GM12875 (cell line): ENCODE measurements around the gene CTCFL.

Experiments used
- H3K4me3 ChIP-seq: one replicate; pipeline ENCODE4 v1.5.1; 2011; ENCODE audit warnings: low read depth, low read length, control low read depth
- TF ChIP-seq, protein P1 (sequence below): IDR thresholded peaks from 2 replicates; pipeline ENCODE4 v1.5.1; 2011; ENCODE audit warnings: low read depth, mild to moderate bottlenecking, control low read depth, inconsistent platforms, low read length, moderate library complexity, borderline replicate concordance; ENCODE audit not compliant: insufficient read depth

Gene CTCFL

DNA sequence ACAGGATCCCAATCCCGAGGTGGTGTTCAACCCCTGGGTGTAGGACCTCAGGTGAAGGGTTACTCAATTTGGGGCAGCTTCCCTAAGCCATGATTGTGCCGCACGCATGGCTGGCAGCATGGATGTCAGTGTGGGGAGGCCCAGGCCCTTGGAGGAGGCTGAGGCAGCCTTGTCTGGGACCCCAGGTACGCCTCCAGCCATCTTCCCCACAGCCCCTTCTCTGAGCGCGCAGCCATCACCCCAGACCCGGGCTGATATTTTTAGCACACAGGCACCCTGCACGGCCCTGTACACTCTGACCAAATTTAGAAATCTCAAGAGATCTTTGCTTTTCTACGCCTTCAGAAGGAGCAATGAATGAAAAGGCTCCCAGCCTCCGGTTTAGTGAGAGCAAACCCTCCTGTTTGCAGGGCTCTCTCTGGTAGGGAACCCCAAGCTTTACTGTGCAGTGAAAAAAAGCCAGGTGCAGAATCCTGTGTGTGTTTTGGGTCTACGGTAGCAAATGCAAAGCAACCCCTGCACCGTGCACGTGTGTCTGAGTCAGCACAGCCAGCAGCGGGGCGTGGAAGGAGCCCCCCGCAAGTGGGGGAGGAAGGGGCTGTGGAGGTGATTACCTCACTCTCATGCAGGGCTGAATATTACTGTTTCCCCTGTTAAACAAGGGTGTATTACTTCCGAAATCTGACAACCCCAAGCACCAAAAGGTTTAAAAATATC, 44.3 kb downstream of the CTCFL start:
- peak overlapping the region; percentile 1 for H3K4me3 ChIP-seq
- TF ChIP-seq, protein P1, sequence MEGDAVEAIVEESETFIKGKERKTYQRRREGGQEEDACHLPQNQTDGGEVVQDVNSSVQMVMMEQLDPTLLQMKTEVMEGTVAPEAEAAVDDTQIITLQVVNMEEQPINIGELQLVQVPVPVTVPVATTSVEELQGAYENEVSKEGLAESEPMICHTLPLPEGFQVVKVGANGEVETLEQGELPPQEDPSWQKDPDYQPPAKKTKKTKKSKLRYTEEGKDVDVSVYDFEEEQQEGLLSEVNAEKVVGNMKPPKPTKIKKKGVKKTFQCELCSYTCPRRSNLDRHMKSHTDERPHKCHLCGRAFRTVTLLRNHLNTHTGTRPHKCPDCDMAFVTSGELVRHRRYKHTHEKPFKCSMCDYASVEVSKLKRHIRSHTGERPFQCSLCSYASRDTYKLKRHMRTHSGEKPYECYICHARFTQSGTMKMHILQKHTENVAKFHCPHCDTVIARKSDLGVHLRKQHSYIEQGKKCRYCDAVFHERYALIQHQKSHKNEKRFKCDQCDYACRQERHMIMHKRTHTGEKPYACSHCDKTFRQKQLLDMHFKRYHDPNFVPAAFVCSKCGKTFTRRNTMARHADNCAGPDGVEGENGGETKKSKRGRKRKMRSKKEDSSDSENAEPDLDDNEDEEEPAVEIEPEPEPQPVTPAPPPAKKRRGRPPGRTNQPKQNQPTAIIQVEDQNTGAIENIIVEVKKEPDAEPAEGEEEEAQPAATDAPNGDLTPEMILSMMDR: no peak

- H3K4me3 ChIP-seq: no peak overlapping the region
- TF ChIP-seq, protein P1: no peak
Measured at GRCh38 chr20:57479196-57479595, 45.7 kb downstream of the CTCFL start.

DNA sequence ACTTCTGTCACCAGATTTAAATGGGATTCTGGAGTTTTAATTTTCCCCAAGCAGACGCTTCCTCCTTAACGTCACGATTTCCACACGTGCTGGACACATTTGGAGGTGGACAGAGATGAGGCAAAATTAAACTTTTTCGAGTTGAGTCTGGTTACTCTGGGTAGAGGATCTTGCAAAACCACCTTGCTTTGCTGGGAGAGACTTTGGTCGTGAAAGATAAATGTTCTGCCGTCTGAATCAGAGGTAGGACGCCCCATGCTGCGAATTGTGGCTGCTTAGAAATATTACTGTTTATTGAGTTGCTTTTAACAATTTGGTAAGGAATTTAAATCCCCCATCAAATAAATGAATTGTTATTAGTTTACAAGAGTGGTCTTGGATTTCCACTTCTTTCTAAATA, 46.8 kb downstream of the CTCFL start:
- TF ChIP-seq, protein P1: no peak
- no peak overlapping the region for H3K4me3 ChIP-seq

- TF ChIP-seq, protein P1: no peak
- no peak overlapping the region for H3K4me3 ChIP-seq
Measured at GRCh38 chr20:57476641-57477461, 48.1 kb downstream of the CTCFL start.

GRCh38 chr20:57476084-57476526, 48.8 kb downstream of the CTCFL start:
- TF ChIP-seq, protein P1: no peak
- H3K4me3 ChIP-seq: no peak overlapping the region

DNA sequence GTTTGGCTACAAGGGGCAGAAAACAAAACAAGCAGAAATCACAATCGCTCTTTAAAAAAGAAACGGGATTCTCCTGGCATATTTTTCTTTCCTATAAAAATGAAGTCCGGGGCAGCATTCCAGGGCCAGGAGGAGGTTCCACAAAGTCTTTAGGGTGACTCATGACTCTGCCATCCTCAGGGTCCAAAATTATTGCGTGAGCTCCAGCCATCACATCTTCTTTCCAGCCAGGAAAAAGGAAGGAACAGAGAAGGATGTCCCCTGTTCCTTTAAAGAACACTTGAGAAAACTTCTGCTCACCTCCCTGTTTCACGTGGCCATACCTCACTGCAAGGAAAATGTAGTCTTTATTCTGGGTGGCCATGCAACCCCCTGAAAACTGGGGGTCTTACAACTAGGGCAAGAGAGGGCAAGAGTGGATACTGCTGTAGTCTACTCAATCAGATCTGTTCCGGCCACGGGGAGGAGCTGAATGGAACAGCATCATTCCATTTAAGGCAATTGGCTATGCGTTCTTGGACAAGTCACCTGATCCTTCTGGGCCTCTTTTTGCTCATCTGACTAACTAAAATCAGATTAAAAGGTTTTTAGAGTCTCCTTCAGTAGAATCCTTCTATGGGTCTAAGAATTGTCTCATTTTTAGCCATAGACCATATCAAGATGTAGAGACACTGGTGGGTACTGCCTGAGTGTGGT, 49.4 kb downstream of the CTCFL start:
- TF ChIP-seq, protein P1: no peak
- no peak overlapping the region for H3K4me3 ChIP-seq
